ENCODE results near the gene PCNT. TPM values are rescaled to one million over a fixed set of nuclear protein-coding genes. Genes with fewer than 3 reads are reported as not detected.
A peak's percentile ranks its signal among the peaks of the same experiment; 100 is the strongest.

Gene PCNT
- total and polyA plus RNA-seq, 2 of the 8 experiments (the other 6 are each of a cell fraction or from before 2014, with no cell fraction given) = 9.9 to 45.1 TPM

DNA sequence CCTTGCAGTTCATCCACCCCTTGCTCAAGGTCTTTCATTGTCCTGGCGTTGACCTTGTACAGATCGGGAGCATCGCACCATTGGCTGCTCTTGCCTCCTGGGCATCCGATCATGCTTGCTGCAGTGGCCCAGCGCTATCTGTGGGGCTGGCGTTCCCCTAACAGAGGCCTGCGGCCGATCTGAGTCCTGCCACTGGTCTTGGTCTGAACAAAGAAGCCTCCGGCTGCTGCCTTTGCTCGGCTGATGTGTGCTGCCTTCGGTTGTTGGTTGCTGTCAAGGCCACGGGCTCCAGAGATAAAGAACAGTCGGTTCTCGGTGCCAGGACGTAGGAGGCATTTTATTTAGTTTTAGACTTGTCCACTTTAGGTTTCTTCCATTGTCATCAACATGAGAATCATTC, 39.0 kb downstream of the PCNT start:
- Histone ChIP-seq H2AFZ (ENCODE audit: low read length) (no peak overlapping the region), H4K5ac (ENCODE audit: insufficient read length, low read depth, low read length) (no peak overlapping the region), H3K4ac (replicated peaks; ENCODE audit: insufficient read length, low read depth, low read length) (no peak overlapping the region), H2BK12ac (ENCODE audit: low read depth, low read length) (no peak overlapping the region), H3K79me2 (ENCODE audit: control insufficient read depth in 1 of 2, insufficient read depth in 2 of 2, low read length in 2 of 2) (0 out of 4 replicates have a peak, but pooled peaks cover 0 to 4% of the 10 kb centered on the region in 2 experiments), H2BK120ac (replicated peaks; ENCODE audit: low read depth, low read length) (no peak overlapping the region), H3K79me1 (ENCODE audit: low read depth, low read length) (peaks cover 3% of the 10 kb centered on the region; the same call in 1 of the 2 replicates), H2BK20ac (ENCODE audit: low read length) (no peak overlapping the region), H3K14ac (ENCODE audit: insufficient read length) (no peak overlapping the region), H2AK5ac (ENCODE audit: low read depth, low read length) (no peak overlapping the region), H4K8ac (ENCODE audit: extremely low read depth, insufficient read depth, low read length) (no peak overlapping the region), H3K9me3 (ENCODE audit: insufficient read depth in 2 of 2, low read depth in 1 of 2, low read length in 1 of 2) (peaks cover 0 to 7% of the 10 kb centered on the region in 2 experiments; a peak in 1 of 4 replicates), H3K36me3 (ENCODE audit: control insufficient read depth in 2 of 4, insufficient read depth in 4 of 4, low read length in 3 of 4) (peaks cover 16 to 45% (median 38%) of the 10 kb centered on the region in 4 experiments; a peak in 6 of 8 replicates), H3K9ac (replicated peaks in 1 of 4; ENCODE audit: extremely low read depth in 1 of 4, low read depth in 3 of 4, low read length in 3 of 4) (no peak overlapping the region), H2BK15ac (ENCODE audit: low read length) (no peak overlapping the region), H3K18ac (ENCODE audit: extremely low read depth, low read length) (no peak overlapping the region), H3K56ac (replicated peaks; ENCODE audit: insufficient read length, low read depth, low read length) (no peak overlapping the region), H3K27ac (ENCODE audit: low read depth, low read length) (no peak overlapping the region), H3K27me3 (replicated peaks in 1 of 4; ENCODE audit: control insufficient read depth in 3 of 4, extremely low read depth in 1 of 4, insufficient read depth in 3 of 4, low read length in 3 of 4) (no peaks in the 10 kb centered on the region), H3K4me1 (replicated peaks in 1 of 4; ENCODE audit: control insufficient read depth in 3 of 4, insufficient read depth in 4 of 4, low read length in 3 of 4) (no peaks in the 10 kb centered on the region), H3K4me2 (ENCODE audit: insufficient read depth in 1 of 2, low read depth in 2 of 2, low read length in 2 of 2) (no peak overlapping the region), H4K20me1 (replicated peaks in 1 of 2; ENCODE audit: control insufficient read depth in 1 of 2, insufficient read depth in 2 of 2, low read length in 2 of 2) (no peaks in the 10 kb centered on the region), H2BK5ac (ENCODE audit: low read depth, low read length) (0 out of 2 replicates have a peak overlapping the region, but pooled peaks have one; percentile 60), H4K91ac (replicated peaks; ENCODE audit: insufficient read length, low read length) (no peak overlapping the region), H3K4me3 (ENCODE audit: extremely low read depth in 1 of 4, insufficient read depth in 2 of 4, low read depth in 3 of 4, low read length in 4 of 4) (no peak overlapping the region), H3K23ac (ENCODE audit: insufficient read length) (no peak overlapping the region), H3K23me2 (ENCODE audit: low read depth, low read length) (no peaks in the 10 kb centered on the region)
- WGBS, 2 experiments (ENCODE audit: extremely low coverage in 1 of 2, insufficient coverage in 1 of 2, insufficient read length in 1 of 2, insufficient replicate concordance in 2 of 2, low coverage in 1 of 2, low lambda C conversion rate in 2 of 2, missing lambda C conversion rate in 1 of 2) = 90% methylated on average over 14 of the region's 15 CpGs; no CpG with 5 or more reads in 1 of the 2 experiments
- CTCF ChIA-PET (ENCODE audit: partially characterized antibody) = no interaction called here
- FAIRE-seq = no peak
- POLR2A ChIA-PET (ENCODE audit: partially characterized antibody) = no interaction called here
- DNase-seq (ENCODE audit: low read depth in 1 of 2, low spot score in 2 of 2) = no peak
- TF ChIP-seq BACH1 (IDR thresholded peaks at IDR 0.05; ENCODE audit: low read length) = no peak
- no peak for TF ChIP-seq SP2 (IDR thresholded peaks at IDR 0.05; ENCODE audit: low read length)
- no peak for TF ChIP-seq MAFK (IDR thresholded peaks at IDR 0.05; ENCODE audit: low read depth, low read length)
- no peak for TF ChIP-seq GTF2F1 (IDR thresholded peaks at IDR 0.05; ENCODE audit: borderline replicate concordance, low read depth, low read length)
- TF ChIP-seq TBP (IDR thresholded peaks at IDR 0.05; ENCODE audit: low read depth, low read length) = no peak
